ENCODE data around the gene GIPC3. TPM values are rescaled to one million over a fixed set of nuclear protein-coding genes. Genes with fewer than 3 reads are reported as not detected.

GIPC3 gene
- total RNA-seq, 2 donors from 2014 or later = 0.59 to 1.2 TPM

- ATAC-seq = no peak
- Mint-ChIP-seq H3K27ac (no peak overlapping the region), H3K36me3 (no peaks in the 10 kb centered on the region), H3K9me3 (no peaks in the 10 kb centered on the region)
- DNase-seq (ENCODE audit: low spot score in 2 of 2) = no peak
Measured at GRCh38 chr19:3607303-3608078, 22.2 kb downstream of the GIPC3 start.

DNA sequence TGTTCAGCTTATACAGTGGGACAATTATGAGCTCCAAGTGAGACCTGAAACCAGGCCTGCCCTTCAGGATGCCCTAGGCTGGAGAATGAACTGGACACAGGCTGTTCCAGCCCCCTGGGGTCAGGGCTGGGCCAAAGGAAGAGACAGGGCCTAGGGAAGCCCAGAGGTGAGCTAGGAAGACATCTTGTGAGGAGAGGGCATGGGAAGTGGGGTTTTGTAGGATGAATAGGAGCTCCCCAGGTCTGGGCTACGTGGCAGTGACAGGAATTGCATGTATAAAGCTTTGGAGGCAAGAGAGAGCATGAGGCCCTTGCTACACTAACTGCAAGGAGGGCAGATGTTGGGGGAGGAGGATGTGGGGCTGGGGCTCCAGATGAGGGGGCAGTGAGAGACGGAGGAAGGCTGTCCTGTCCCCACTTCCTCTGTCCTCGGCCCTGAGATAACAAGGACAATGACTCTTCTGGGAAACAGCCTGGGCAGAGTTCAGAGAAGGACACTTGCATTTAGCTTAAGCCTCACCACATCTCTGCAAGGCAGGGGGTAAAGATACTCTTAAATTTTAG is 22.9 kb downstream of the GIPC3 start:
- no peaks in the 10 kb centered on the region for H3K36me3 Mint-ChIP-seq
- DNase-seq (ENCODE audit: low spot score in 2 of 2) = no peak
- ATAC-seq = no peak
- H3K9me3 Mint-ChIP-seq = no peaks in the 10 kb centered on the region
- no peak overlapping the region for H3K27ac Mint-ChIP-seq

DNA sequence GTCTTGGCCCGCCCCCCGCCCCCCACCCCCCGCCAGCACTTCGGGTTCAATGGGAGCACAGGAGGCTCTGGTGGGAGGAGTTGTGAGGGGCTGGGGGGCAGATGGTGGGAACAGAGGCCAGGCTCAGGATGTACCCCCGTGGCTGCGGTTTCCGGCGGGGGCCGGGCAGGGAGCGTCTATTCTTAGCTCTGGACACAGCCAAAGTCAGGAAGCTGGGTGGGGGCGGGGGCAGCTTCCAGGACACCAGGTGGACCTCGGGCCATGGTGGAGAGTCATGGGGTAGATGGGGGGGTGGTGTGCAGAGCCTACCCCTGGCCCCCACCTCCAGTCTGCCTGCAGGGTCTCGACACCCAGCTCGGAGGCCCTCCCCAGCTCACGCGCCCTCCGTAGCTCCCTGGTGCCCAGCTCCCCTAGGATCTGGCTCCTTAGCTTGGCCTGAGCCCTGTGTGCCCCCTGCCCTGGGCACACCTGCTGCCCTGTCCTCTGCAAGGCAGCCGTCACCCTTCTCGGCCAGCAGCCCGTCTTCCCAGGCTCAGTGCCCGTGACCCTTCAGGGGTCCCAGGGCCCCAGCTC is 23.6 kb downstream of the GIPC3 start:
- DNase-seq (ENCODE audit: low spot score in 2 of 2) = no peak
- ATAC-seq = no peak
- H3K36me3 Mint-ChIP-seq = no peaks in the 10 kb centered on the region
- no peak overlapping the region for H3K27ac Mint-ChIP-seq
- no peaks in the 10 kb centered on the region for H3K9me3 Mint-ChIP-seq

DNA sequence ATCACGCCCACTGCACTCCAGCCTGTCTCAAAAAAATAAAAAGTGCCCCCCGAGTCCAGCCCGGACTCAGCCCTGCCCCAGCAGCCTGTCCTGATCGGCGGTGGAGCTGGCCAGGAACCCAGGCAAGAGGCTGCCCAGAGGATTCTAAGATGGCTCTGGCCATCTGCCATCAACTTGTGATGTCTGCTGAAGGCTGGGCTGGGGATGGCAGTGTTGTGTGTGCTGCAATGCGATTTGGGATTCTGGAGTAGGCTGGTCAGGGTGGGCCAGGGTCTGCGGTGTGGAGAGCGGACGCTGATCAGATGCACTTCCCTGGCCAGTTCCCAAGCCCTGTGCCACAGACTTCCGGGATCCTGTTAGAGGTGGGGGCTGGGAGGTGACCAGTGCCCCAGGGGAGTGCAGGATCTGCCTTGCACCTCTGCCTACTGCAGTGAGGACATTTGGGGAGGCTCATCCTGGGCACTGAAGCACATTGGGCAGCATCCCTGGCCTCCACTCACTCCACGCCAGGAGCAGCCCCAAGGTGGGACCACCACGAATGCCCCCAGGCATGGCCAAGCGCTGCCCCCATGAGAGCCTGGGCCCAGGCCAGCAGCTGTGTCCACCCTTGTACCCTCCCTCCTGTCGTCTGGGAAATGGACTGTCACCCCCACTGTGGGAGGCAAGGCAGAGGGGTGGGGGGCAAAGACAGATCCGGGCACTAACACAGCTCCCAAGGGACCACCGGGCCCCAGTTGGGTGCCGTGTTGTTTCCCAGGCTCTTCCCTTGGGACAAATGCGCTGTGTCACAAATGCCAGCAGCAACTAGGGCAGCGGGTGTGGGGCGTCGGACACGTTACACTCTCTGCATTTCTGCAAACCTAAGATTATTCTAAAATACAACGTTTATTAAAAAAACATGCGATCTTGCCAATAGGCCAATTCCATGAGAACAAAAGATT is 24.8 kb downstream of the GIPC3 start:
- ATAC-seq (no peak), DNase-seq (ENCODE audit: low spot score in 2 of 2) (no peak)
- no peaks in the 10 kb centered on the region for H3K36me3 Mint-ChIP-seq
- no peak overlapping the region for H3K27ac Mint-ChIP-seq
- H3K9me3 Mint-ChIP-seq = no peaks in the 10 kb centered on the region

GRCh38 chr19:3610745-3611717 is 25.8 kb downstream of the GIPC3 start:
- DNase-seq (ENCODE audit: low spot score in 2 of 2) (no peak), ATAC-seq (no peak)
- Mint-ChIP-seq H3K27ac (no peak overlapping the region), H3K9me3 (no peaks in the 10 kb centered on the region), H3K36me3 (no peaks in the 10 kb centered on the region)

DNA sequence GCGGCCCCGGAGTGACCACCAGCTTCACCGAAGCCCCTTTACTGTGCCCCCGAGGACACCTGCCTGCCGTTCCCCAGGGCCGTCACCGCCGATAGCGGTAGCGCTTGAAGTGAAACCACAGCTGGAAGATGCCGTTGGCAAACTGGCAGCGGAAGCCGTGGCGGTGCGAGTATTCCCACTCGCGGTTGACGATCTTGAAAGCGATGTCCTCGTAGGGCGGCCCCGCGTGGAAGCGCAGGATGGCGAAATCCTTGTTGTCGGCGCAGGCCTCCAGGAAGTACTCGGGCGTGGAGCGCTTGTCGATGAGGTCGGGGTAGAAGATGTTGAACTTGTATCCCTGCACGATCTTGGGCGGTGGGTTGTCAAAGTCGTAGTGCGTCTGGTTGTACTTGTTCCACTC is 26.6 kb downstream of the GIPC3 start:
- H3K9me3 Mint-ChIP-seq = no peaks in the 10 kb centered on the region
- DNase-seq (ENCODE audit: low spot score in 2 of 2) = no peak
- H3K36me3 Mint-ChIP-seq = no peaks in the 10 kb centered on the region
- ATAC-seq = no peak
- H3K27ac Mint-ChIP-seq = no peak overlapping the region

- Mint-ChIP-seq H3K9me3 (no peaks in the 10 kb centered on the region), H3K36me3 (no peaks in the 10 kb centered on the region), H3K27ac (no peak overlapping the region)
- ATAC-seq = no peak
- DNase-seq (ENCODE audit: low spot score in 2 of 2) = no peak
Measured at GRCh38 chr19:3612330-3612729, 27.1 kb downstream of the GIPC3 start.

- H3K27ac Mint-ChIP-seq = no peak overlapping the region
- ATAC-seq = no peak
Measured at GRCh38 chr19:3612901-3613741, 27.8 kb downstream of the GIPC3 start.

DNA sequence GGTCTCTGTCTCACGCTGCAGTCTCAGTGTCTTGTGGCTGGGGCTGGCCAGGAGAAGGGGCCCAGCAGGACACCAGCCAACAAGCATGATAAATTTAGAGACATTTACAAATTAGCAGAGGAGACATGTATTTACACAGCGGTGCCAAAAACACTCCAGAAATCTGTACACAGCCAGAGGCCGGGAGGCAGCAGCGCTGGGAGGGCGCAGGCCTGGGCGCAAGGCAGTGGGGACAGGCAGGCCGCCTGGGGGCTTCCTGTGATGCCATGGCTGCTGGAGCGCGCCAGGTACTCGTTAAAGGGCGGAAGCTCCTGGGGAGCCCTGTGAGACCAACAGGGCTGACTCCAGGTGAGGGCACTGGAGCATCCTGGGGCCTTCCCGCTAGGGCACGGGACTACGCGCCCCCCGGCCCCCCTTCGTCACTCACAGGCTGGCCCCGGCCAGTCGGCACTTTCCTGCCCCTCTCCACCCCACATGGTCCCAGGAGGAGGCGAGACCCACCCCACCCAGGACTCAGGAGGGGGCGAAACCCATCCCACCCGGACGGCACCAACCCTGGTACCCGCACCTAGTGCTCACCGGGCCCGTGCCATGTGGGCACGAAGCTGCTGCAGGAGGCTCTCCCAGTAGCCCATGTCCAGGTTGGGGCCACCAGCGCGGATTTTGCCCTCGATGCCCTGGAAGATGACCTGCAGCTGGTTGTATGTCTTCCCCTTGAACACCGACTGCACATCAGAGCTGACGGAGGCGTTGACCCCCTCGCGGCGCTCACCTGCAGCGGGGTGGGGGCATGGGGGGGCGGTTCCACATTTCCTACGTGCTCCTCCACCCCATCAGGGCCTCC is 28.8 kb downstream of the GIPC3 start:
- Mint-ChIP-seq H3K27ac (no peak overlapping the region), H3K36me3 (no peaks in the 10 kb centered on the region), H3K9me3 (no peaks in the 10 kb centered on the region)
- DNase-seq (ENCODE audit: low spot score in 2 of 2) (no peak), ATAC-seq (no peak)

More at GRCh38 chr19:3612901-3613741, 27.8 kb downstream of the GIPC3 start:
- H3K36me3 Mint-ChIP-seq = no peaks in the 10 kb centered on the region
- no peak for DNase-seq (ENCODE audit: low spot score in 2 of 2)
- no peaks in the 10 kb centered on the region for H3K9me3 Mint-ChIP-seq

DNA sequence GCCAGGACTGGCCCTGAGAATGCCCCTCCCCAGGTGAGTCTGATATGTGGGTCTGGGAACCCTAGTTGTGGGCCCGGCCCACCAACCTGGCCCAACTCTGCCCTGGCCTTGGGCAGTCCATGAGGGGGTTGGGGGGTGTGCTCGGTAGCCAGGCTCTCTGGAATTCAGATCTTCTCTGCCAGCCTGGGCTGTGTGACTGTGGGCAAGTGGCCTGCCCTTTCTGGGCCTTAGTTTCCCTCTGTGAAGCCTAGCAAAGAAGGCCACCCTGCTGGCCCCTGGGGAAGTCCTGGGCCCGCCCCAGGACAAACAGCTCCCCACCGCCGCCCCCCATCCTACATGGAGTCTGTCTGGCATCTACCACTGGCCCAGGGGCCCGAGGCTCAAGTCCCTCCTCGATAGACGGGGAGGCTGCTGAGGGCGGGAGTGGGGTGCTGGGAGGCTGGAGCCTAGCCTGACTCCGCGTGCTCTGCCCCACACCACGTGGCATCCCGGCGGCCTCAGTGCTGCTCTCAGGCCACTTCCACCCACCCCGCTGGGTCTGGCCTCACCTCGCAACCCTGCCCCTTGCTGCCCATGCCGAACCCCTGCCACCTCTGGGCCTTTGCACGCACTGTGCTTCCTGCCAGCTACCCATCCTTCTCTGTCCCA is 29.7 kb downstream of the GIPC3 start:
- H3K27ac Mint-ChIP-seq = no peak overlapping the region
- DNase-seq (ENCODE audit: low spot score in 2 of 2) = no peak
- H3K36me3 Mint-ChIP-seq = no peaks in the 10 kb centered on the region
- ATAC-seq = no peak
- H3K9me3 Mint-ChIP-seq = no peaks in the 10 kb centered on the region

DNA sequence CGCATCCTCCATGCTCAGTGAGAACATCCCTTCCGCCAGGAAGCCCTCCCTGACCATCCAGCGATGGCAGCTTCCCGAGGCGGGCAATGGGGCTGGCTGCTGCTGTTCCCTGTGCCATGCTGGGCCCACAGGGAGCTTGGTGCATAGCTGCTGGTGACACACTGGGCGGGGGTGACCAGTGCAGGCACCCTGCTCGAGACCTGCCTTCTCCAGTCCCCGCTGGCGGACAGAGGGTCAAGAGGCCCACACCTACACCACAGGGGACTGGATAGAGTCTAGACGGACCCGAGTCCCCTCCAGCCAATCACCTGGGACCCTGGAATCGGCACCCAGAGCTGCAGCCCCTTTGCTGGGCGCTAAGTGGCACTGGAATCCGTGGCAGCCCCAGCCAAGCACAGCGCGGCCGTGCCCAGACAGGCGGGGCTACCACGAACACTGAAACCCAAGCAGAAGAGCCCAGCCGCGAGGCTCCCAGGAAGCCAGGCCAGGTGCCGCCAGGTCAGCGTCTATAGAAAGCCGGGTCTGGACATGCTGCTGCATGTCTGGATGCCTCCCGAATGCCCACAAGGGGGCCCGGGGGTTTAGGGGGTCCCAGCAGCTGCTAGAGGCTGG is 30.4 kb downstream of the GIPC3 start:
- no peak for DNase-seq (ENCODE audit: low spot score in 2 of 2)
- H3K36me3 Mint-ChIP-seq = no peaks in the 10 kb centered on the region
- ATAC-seq = no peak
- H3K27ac Mint-ChIP-seq = no peak overlapping the region
- no peaks in the 10 kb centered on the region for H3K9me3 Mint-ChIP-seq

DNA sequence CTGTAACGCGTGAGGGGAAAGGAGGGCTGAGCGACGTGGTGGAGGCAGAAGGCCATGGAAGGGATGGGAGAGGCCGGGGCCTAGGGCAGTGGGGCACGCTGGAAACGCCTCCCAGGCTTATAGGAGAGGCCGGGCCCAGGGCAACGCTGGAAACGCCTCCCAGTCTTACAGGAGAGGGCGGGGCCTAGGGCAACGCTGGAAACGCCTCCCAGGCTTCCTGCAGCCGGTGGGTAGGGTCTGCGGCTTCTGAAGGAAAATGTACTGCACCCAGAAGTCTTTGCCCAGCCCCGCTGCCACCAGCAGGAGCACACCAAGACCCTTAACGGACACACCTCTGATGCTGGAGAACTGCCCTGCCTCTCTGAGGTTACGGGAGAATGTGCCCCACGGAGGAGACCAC is 32.2 kb downstream of the GIPC3 start:
- H3K9me3 Mint-ChIP-seq = no peaks in the 10 kb centered on the region
- H3K36me3 Mint-ChIP-seq = no peaks in the 10 kb centered on the region
- ATAC-seq = peak in 1 of 2 donors; percentile 58
- H3K27ac Mint-ChIP-seq = peak overlapping the region in 1 of 2 donors; percentile 55
- peak in 1 of 2 donors; percentile 28 for DNase-seq (ENCODE audit: low spot score in 2 of 2)

- DNase-seq (ENCODE audit: low spot score in 2 of 2) = peak; percentile 68 to 83
- ATAC-seq = peak; percentile 70 to 76
- Mint-ChIP-seq H3K9me3 (no peaks in the 10 kb centered on the region), H3K36me3 (no peaks in the 10 kb centered on the region), H3K27ac (no peak overlapping the region)
Measured at GRCh38 chr19:3618144-3618810, 33.0 kb downstream of the GIPC3 start.

All from activated naive CD4-positive, alpha-beta T cell treated with anti-CD3 and anti-CD28 coated beads, Interleukin-2, amount 50 U/mL, for 72 hours (primary cell).